ENCODE data around the gene TENT4A. TPM values are rescaled to one million over a fixed set of nuclear protein-coding genes. Genes with fewer than 3 reads are reported as not detected.

TENT4A gene
- total RNA-seq, 2 experiments from 2014 or later, result 37.4 to 55.3 TPM

DNA sequence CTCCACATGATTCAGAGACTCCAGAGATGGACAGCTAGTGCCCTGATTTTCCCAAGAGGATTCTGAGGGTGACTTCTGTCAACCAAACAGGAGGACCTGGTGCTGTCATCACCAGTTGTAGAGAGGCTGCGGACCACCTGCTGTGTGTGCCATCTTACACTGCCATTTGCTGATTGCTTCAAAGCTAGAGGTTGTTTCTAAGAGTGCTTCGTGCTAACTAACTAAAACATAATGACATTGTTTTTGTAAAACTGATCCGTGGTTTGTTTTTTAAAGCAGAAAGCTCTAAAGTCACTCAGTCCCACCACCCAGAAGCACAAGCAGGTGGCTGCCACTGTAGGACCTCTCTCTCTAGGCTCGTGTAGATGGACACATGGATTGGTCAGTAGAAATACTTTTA is 12.2 kb downstream of the TENT4A start:
- Mint-ChIP-seq H3K4me1 (peaks cover 80% of the 10 kb centered on the region), H3K4me3 (no peak overlapping the region), H3K36me3 (peaks cover 25% of the 10 kb centered on the region), H3K9me3 (ENCODE audit: low read depth) (no peaks in the 10 kb centered on the region), H3K27me3 (no peaks in the 10 kb centered on the region), H3K27ac (no peak overlapping the region)
- ATAC-seq (no peak), DNase-seq (no peak)
- CTCF ChIA-PET, result interaction anchor here (0.8 kb wide), 1 partner anchor 19 kb away, joined by 3 read pairs; no protein-coding TSS in a partner anchor

DNA sequence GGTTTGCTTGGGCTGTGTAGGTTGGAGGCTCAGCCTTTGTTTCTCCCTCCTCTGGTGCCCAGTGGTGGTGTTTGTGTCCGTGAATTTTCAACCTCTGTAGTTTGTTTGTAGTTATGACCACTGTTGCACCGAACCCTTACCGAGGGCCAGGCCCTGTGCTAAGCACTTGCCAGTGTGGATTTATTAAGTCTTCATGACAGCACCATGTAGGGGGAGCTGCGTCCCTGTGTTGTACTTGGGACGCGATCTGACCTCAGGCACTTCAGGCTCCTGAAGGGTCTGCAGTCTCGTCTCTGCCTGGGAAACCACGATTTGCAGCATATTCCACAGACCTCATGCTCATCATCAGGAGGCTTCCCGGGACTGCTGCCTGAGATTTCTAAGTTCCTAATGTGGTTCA is 12.8 kb downstream of the TENT4A start:
- Mint-ChIP-seq H3K27me3 (no peaks in the 10 kb centered on the region), H3K4me3 (no peak overlapping the region), H3K36me3 (peaks cover 25% of the 10 kb centered on the region), H3K4me1 (peaks cover 81% of the 10 kb centered on the region), H3K27ac (peak overlapping the region; percentile 30), H3K9me3 (ENCODE audit: low read depth) (no peaks in the 10 kb centered on the region)
- DNase-seq (no peak), ATAC-seq (no peak)
- CTCF ChIA-PET, result no interaction called here

DNA sequence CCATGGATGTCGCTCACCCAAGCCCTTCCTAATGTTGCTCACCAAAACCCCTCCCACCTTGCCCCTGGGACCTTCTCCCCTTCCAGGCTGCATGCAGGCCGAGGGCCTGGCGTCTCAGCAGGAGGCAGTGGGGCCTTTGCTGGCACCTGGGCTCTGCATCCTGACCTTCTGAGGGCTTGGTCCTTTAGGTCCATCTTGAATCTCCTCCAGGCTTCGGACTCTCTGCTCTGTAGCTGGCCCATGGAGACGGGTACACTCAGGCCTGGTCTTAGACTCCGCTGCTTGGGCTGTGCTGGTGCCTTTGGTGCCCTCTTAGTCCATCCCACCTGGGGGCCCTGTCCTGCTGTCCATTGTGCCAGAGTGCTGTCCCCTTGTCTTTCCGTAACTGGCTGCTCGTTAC is 14.0 kb downstream of the TENT4A start:
- H3K27me3 Mint-ChIP-seq, result no peaks in the 10 kb centered on the region
- CTCF ChIA-PET, result no interaction called here
- DNase-seq, result no peak
- no peak overlapping the region for H3K4me3 Mint-ChIP-seq
- H3K36me3 Mint-ChIP-seq, result peaks cover 22% of the 10 kb centered on the region
- H3K27ac Mint-ChIP-seq, result no peak overlapping the region
- H3K9me3 Mint-ChIP-seq (ENCODE audit: low read depth), result no peaks in the 10 kb centered on the region
- peaks cover 81% of the 10 kb centered on the region for H3K4me1 Mint-ChIP-seq
- no peak for ATAC-seq

DNA sequence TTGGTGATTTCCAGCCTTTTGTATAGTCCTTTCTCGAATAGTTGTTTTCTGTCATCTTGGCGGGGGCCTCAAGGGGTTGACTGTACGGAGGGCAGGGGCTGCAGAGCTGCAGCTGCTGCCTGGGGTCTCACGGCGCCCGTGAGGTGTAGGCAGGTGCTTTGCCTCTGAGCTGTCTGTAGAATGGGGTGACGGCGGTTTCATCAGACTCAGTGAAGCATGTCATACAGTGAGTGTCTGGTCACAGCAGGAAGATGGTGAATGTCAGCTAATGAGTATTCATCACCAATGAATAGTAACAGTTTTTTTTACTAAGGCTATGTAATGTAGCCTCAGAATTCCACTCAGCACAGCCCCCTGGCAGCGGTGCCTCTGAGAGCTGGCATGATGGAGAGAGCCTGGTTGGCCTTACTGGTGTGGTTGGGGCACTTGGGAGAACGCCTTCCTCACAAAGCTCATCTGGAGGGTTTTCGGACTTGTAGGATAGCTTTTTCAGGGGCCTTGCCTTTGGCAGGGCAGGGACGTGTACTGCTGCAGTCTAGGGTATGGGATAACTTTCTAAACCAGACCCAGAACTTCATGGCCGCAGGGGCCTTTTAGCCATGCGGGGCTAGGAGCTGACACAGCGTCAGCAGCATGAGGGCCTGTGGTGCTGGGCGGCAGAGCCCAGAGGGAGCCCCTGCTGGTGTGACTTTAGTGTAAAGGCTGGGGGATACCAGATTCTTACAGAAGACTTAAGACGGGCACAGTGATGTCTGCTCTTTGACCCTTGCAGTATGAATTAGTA is 15.0 kb downstream of the TENT4A start:
- H3K4me3 Mint-ChIP-seq, result no peak overlapping the region

DNA sequence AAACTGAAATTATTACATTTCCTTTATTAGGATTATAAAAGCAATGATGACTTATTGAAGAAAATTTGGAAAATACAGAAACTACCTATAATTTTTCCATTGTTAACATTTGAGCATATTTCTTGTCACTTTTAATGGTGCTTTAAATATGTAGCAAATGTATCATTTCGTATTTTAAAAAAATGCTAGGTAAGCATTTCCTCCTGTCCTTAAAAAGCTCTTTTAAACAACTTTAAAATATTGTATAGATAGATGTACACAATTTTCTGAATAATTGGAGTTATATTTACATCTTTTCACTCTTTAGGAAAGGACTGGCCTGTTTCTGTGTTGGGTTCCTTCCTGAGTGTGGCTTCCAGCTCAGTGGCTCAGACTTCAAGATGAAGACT is 15.6 kb downstream of the TENT4A start:
- CTCF ChIA-PET, result interaction anchor here (1.0 to 1.4 kb wide), 4 partner anchors 13 to 97 kb away, joined by 3 to 4 read pairs (median 3); no protein-coding TSS in a partner anchor
- no peaks in the 10 kb centered on the region for H3K9me3 Mint-ChIP-seq (ENCODE audit: low read depth)

More for the DNA sequence above, 15.0 kb downstream of the TENT4A start:
- CTCF ChIA-PET, result interaction anchor here (1.3 to 1.4 kb wide), 3 partner anchors 12 to 97 kb away, joined by 3 read pairs; no protein-coding TSS in a partner anchor
- peaks cover 22% of the 10 kb centered on the region for H3K36me3 Mint-ChIP-seq
- no peak for DNase-seq
- H3K4me1 Mint-ChIP-seq, result peaks cover 83% of the 10 kb centered on the region
- no peaks in the 10 kb centered on the region for H3K27me3 Mint-ChIP-seq
- no peaks in the 10 kb centered on the region for H3K9me3 Mint-ChIP-seq (ENCODE audit: low read depth)
- H3K27ac Mint-ChIP-seq, result peak overlapping the region; percentile 75
- ATAC-seq, result peak; percentile 37

DNA sequence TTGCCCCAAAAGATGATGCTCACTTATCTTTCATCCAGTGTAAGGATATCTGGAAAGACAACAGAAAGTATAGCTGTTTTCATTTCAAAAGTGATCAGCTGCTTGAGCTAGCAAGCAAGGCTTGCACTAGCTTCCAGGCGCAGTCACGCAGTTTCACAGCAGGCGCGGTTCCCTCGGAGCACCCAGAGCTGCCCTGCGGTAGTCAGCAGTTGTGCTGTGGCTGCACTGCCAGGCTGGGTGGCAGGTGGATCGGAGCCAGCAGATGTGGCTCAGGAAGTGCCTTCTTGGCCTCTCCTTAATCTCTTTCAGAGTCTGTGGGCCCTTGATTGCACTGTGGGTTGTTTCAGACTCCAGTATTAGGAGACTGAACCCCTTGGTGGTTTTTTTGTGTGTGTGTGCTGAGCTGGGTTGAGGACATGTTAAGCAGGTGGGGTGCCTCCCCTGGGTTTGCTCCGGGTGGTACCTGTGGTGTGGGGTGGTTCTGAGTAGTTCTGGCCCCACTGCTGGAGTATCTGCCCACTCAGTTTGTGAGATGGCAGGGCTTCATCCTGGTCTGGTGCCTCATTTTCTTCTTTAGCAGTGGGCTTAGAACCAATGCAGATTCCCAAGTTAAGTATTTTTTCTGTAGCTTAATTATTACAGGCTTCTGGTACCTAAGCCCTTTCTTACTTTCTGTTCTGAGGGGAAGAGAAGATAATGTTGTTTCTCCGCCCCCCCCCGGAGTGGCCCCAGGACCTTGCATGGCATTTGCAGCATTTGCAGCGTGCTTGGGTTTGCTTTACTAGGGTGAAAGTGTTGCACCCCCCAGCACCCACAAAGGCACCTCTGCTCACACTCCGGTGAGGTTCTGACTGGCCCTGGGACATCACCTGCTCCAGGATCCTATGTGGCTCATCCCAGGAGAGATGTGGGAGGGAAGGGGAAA is 16.4 kb downstream of the TENT4A start:
- Mint-ChIP-seq H3K4me1 (peaks cover 81% of the 10 kb centered on the region), H3K27ac (peak overlapping the region; percentile 74), H3K4me3 (peak overlapping the region; percentile 6), H3K36me3 (peaks cover 14% of the 10 kb centered on the region), H3K9me3 (ENCODE audit: low read depth) (no peaks in the 10 kb centered on the region), H3K27me3 (no peaks in the 10 kb centered on the region)
- DNase-seq, result peak; percentile 70
- CTCF ChIA-PET, result interaction anchor here (1.0 to 1.3 kb wide), 4 partner anchors 15 to 98 kb away, joined by 3 to 4 read pairs (median 3); no protein-coding TSS in a partner anchor
- peak; percentile 64 for ATAC-seq

More for the DNA sequence above, 15.6 kb downstream of the TENT4A start:
- Mint-ChIP-seq H3K4me1 (peaks cover 83% of the 10 kb centered on the region), H3K27me3 (no peaks in the 10 kb centered on the region), H3K4me3 (peak overlapping the region; percentile 6), H3K27ac (peak overlapping the region; percentile 74), H3K36me3 (peaks cover 21% of the 10 kb centered on the region)
- DNase-seq (no peak), ATAC-seq (no peak)

DNA sequence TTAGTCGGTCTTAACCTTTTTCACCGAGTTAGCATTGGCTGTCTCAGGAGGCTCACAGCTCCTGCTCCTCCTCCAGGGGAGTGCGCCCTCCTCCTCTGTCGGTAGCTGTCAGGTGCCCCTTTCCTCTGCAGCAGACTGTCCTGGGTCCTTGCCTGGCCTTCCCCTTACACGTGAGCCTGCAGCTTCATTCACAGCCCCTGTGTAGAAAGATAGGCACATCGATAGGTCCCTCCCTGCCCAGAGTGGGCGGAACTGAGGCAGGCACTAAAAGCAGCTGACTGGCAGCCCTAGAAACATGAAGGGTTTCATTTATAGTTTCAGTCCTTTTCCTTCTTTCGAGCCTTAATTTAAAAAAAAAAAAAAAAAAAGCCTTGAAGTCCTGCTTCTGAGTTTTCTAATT is 17.2 kb downstream of the TENT4A start:
- peak overlapping the region; percentile 15 for H3K27ac Mint-ChIP-seq

DNA sequence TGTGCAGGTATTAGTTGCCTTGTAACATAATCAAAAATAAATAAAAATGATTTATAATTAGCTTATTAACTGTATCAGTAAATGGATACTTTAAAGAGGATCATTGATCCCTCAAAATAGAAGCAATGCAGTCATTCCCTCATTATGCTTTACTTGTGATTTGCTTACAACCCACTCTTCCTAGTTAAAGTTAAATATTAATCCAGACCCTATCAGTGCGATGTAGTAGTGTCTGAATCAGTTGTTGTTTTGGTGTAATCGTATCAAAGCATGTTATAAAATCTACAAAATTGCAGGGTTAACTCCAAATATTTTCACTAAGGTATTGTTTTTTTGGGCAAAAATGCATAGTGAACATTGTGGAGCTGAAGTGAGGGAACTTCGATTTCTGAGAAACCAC is 17.6 kb downstream of the TENT4A start:
- Mint-ChIP-seq H3K36me3 (peaks cover 17% of the 10 kb centered on the region), H3K4me3 (no peak overlapping the region), H3K27me3 (no peaks in the 10 kb centered on the region), H3K4me1 (peaks cover 85% of the 10 kb centered on the region), H3K27ac (no peak overlapping the region), H3K9me3 (ENCODE audit: low read depth) (no peaks in the 10 kb centered on the region)
- no peak for ATAC-seq
- no peak for DNase-seq
- CTCF ChIA-PET, result no interaction called here

More for the DNA sequence above, 17.2 kb downstream of the TENT4A start:
- Mint-ChIP-seq H3K36me3 (peaks cover 17% of the 10 kb centered on the region), H3K4me1 (peaks cover 85% of the 10 kb centered on the region), H3K9me3 (ENCODE audit: low read depth) (no peaks in the 10 kb centered on the region), H3K27me3 (no peaks in the 10 kb centered on the region), H3K4me3 (no peak overlapping the region)
- ATAC-seq, result no peak
- no peak for DNase-seq
- CTCF ChIA-PET, result interaction anchor here (1.2 kb wide), 1 partner anchor 19 kb away, joined by 3 read pairs; no protein-coding TSS in a partner anchor

DNA sequence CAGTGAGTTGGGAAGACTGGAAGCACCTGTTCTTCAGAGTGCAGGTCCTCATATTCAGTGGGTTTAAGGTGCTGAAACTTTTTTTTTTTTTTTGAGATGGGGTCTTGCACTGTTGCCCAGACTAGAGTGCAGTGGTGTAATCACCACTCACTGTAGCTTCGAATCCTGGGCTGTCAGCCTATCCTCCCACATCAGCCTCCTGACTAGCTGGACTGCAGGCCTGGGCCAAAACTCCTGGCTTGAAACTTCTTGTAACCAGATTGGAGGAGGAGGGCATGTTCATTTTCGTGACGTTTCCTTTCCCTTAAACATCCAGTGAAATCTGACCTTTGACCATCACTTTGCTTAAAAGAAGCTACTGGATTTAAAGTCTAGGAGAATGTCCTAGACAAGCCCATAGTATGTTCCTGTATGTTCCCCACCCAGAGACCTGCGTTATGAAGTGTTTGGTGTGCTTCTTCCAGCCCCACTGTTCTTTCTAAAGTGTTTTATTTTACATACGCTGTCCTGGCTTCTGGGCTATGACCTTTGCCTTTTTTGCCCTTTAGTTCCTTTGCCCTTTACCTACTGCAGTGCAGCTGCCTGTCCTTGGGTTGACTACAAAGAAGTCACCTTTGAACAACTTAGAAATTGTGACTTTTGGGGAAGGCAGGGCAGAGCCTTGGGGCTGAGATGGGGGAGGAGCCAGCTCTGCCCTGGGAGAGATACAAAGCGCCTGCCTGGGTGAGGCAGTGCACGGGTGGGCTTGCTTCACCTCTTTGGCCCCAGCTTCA is 18.4 kb downstream of the TENT4A start:
- H3K27me3 Mint-ChIP-seq, result no peaks in the 10 kb centered on the region
- peaks cover 84% of the 10 kb centered on the region for H3K4me1 Mint-ChIP-seq
- H3K27ac Mint-ChIP-seq, result no peak overlapping the region
- no peak overlapping the region for H3K4me3 Mint-ChIP-seq
- peaks cover 17% of the 10 kb centered on the region for H3K36me3 Mint-ChIP-seq
- CTCF ChIA-PET, result no interaction called here
- H3K9me3 Mint-ChIP-seq (ENCODE audit: low read depth), result no peaks in the 10 kb centered on the region
- DNase-seq (no peak), ATAC-seq (no peak)

DNA sequence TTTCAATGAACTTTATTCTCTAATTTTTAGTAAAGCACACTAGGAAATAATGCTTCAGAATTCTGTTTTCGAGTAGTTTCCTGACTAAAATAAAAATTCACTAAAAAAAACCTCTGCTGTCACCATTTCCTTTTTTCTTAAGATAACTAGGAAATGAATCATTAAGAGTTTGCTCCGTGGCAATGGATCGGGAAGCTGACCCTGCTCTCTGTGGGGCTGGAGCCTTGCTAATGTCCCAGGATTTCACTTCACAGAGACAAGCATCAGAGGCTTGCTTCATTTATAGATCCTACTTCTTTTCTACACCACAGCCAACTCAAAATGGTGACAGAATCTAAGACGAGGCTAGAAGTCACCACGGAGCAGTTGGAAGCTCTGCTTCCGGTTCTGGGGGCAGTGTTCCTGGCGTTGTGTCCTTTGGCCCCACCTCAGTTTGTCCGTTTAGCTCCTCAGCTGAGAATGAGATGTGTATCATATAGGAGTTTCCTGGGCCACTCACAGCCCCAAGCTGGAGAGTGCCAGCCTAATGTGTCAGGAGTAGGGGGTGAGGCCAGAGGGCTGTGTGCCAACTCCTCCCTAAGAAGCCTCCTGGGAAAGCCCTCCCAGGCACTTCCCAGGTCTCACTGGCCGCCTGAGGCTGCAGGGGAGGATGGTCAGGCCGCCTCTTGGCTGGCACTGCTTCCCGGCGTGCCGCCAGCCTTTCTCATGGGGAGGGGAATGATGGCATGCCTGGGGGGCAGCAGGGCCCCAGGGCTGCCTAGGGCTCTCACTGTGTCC is 19.6 kb downstream of the TENT4A start:
- H3K36me3 Mint-ChIP-seq, result peaks cover 28% of the 10 kb centered on the region
- no peak overlapping the region for H3K4me3 Mint-ChIP-seq
- DNase-seq, result no peak
- no peaks in the 10 kb centered on the region for H3K9me3 Mint-ChIP-seq (ENCODE audit: low read depth)
- no peak for ATAC-seq
- H3K27me3 Mint-ChIP-seq, result no peaks in the 10 kb centered on the region
- peaks cover 83% of the 10 kb centered on the region for H3K4me1 Mint-ChIP-seq
- no peak overlapping the region for H3K27ac Mint-ChIP-seq
- CTCF ChIA-PET, result interaction anchor here (0.9 kb wide), 1 partner anchor 16 kb away, joined by 3 read pairs; no protein-coding TSS in a partner anchor

DNA sequence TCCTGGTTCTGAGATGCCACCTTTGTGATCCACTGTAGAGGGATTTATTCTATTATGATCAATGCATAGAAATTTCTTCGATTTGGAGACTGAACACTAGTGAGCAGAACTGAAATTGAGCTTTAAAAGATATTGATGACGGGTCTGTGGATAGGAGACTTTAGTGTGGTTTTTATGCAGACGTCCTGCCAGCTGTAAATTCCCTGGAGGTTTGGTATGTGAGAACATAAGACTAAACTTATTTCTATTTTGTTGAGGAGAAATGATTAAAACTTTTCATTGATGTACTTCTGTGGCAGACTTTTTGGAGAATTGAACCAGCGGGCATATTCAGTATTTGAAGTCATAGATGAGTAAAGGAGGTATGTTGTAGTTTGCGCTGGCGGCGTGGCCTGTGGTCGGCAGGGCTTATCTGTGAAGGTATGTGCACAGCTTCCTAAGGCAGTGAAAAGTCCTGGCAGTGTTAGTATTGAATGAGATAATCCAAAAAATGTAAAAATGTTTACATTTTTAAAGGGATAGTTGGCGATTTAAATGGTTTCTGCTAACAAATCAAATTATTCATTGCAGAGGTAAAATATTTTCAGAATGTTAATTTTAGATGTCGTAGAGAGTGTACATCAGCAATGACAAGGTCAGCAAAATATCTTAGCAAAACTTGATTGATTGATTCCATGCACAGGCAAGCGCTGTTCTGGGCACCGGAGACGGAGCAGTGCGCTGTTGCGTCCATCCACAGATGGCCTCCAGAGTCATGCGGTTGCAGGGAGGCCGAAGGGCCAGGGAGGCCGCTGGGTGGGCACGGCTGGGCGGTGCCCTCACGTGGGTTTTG is 20.4 kb downstream of the TENT4A start:
- H3K27me3 Mint-ChIP-seq, result no peaks in the 10 kb centered on the region
- peaks cover 32% of the 10 kb centered on the region for H3K36me3 Mint-ChIP-seq
- H3K9me3 Mint-ChIP-seq (ENCODE audit: low read depth), result no peaks in the 10 kb centered on the region
- H3K4me1 Mint-ChIP-seq, result peaks cover 79% of the 10 kb centered on the region
- no peak overlapping the region for H3K4me3 Mint-ChIP-seq
- ATAC-seq, result no peak
- no peak for DNase-seq
- peak overlapping the region; percentile 4 for H3K27ac Mint-ChIP-seq
- CTCF ChIA-PET, result no interaction called here
